ENCODE measurements around the gene ARID5B.

DNA sequence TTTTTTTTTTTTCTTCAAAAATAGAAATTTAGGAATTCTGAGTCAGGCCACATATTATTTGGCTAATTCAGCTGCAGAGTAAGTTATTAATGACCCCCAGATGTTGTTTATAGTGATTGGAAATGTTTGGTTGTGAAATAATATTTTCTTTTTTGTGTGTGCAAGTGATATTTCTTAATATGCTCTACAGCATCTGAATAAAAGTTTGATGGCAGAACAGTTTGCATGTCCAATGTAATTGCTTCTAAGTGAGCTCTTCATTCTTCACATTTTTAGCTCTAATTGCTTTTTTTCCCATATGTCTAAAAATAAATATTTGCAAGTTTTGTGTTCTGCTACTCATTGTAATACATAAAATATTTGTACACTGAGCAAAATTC lies 116.0 kb downstream of the ARID5B start:
- TF ChIP-seq ZNF558 (tag by site-specific recombination; IDR thresholded peaks at IDR 0.05) (no peak), ZNF324 (tag by site-specific recombination; IDR thresholded peaks at IDR 0.05) (no peak), ZNF48 (tag by site-specific recombination; IDR thresholded peaks at IDR 0.05) (no peak), OSR2 (tag by site-specific recombination; IDR thresholded peaks at IDR 0.05) (no peak)
- TF ChIP-seq, protein P1, sequence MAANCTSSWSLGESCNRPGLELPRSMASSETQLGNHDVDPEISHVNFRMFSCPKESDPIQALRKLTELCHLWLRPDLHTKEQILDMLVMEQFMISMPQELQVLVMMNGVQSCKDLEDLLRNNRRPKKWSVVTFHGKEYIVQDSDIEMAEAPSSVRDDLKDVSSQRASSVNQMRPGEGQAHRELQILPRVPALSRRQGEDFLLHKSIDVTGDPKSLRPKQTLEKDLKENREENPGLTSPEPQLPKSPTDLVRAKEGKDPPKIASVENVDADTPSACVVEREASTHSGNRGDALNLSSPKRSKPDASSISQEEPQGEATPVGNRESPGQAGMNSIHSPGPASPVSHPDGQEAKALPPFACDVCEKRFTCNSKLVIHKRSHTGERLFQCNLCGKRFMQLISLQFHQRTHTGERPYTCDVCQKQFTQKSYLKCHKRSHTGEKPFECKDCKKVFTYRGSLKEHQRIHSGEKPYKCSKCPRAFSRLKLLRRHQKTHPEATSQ (tag by site-specific recombination; IDR thresholded peaks at IDR 0.05), result no peak
- TF ChIP-seq, protein P2, sequence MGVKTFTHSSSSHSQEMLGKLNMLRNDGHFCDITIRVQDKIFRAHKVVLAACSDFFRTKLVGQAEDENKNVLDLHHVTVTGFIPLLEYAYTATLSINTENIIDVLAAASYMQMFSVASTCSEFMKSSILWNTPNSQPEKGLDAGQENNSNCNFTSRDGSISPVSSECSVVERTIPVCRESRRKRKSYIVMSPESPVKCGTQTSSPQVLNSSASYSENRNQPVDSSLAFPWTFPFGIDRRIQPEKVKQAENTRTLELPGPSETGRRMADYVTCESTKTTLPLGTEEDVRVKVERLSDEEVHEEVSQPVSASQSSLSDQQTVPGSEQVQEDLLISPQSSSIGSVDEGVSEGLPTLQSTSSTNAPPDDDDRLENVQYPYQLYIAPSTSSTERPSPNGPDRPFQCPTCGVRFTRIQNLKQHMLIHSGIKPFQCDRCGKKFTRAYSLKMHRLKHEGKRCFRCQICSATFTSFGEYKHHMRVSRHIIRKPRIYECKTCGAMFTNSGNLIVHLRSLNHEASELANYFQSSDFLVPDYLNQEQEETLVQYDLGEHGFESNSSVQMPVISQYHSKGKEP (tag by site-specific recombination; IDR thresholded peaks at IDR 0.05), result no peak

Data from HEK293 (cell line).